ENCODE data around the gene CELF1.
"Not testable (repeated sequence)": the region's sequence is repeated elsewhere in the genome, so short reads cannot be mapped to it uniquely, and the experiment has no call there.

DNA sequence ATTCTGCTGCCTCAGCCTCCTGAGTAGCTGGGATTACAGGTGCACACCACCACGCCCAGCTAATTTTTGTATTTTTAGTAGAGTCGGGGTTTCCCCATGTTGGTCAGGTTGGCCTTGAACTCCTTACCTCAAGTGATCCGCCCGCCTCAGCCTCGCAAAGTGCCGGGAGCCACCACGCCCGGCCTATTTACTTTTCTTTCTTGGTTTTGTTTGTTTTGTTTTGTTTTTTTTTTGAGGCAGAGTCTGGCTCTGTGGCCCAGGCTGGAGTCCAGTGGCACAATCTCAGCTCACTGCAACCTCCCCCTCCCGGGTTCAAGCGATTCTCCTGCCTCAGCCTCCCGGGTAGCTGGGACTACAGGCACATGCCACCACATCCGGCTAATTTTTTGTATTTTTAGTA lies 4.1 kb upstream of the CELF1 start:
- TF ChIP-seq EZH2 (IDR thresholded peaks at IDR 0.05; ENCODE audit: low read length) = not testable (repeated sequence)
- TF ChIP-seq, protein P1, sequence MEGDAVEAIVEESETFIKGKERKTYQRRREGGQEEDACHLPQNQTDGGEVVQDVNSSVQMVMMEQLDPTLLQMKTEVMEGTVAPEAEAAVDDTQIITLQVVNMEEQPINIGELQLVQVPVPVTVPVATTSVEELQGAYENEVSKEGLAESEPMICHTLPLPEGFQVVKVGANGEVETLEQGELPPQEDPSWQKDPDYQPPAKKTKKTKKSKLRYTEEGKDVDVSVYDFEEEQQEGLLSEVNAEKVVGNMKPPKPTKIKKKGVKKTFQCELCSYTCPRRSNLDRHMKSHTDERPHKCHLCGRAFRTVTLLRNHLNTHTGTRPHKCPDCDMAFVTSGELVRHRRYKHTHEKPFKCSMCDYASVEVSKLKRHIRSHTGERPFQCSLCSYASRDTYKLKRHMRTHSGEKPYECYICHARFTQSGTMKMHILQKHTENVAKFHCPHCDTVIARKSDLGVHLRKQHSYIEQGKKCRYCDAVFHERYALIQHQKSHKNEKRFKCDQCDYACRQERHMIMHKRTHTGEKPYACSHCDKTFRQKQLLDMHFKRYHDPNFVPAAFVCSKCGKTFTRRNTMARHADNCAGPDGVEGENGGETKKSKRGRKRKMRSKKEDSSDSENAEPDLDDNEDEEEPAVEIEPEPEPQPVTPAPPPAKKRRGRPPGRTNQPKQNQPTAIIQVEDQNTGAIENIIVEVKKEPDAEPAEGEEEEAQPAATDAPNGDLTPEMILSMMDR (optimal IDR thresholded peaks at IDR 0.05 in 1 of 3, IDR thresholded peaks at IDR 0.05 in 1 of 3, conservative IDR thresholded peaks at IDR 0.05 in 1 of 3; ENCODE audit: extremely low read depth in 1 of 3, insufficient read depth in 2 of 3, low read length in 3 of 3) = not testable (repeated sequence)

Data from keratinocyte (primary cell).